HG03354 (cell line): ENCODE results near the gene MIDN.

Experiments
- ATAC-seq: cut with Tn5 transposase; IDR thresholded peaks from one replicate; pipeline ENCODE4 v1.9.1; 2021; ENCODE audit warnings: mild to moderate bottlenecking; ENCODE audit not compliant: unreplicated experiment, poor library complexity, severe bottlenecking

The MIDN gene

DNA sequence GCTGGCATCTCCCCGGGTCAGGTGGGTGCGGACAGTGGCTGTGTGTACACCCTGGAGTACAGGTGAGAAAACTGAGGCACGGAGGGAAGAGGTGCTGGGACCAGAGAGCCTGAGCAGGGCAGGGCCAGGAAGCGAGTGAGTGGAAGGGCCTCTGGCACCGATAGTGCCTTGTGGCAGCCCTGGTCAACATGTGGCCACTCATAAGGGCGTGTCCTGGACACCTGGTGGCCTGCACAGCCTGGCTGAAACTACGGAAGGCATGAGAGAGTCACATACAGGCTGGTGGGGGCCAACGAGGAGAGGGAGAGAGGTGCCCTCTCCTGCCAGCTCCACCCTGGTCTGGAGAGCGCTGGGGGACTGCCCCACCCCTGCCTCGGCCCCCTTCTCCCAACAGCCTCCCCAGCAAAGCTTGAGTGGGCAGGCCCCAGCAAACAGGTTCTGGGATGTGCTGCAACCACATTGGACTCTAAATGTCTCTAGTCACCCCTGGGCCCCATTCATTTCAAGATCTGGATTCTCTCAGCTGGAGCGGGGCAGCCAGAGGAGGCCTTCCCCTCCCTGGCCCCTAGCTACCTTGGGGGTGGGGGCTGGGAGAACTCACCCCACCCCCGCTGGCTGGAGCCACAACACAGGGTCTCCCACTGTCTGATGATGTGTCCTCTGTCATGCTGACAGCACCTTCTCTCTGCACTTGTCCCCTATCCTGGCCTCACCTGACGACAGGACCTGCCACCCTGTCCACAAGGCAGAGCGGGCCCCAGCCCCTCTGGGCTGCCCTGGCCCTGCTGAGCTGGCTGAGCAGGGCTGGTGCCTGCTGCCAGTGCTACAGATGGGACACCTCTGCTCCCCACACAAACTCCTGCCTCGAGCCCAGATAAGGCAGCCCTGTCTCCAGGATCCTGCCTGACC lies 16.4 kb upstream of the MIDN start:
- no peak for ATAC-seq

DNA sequence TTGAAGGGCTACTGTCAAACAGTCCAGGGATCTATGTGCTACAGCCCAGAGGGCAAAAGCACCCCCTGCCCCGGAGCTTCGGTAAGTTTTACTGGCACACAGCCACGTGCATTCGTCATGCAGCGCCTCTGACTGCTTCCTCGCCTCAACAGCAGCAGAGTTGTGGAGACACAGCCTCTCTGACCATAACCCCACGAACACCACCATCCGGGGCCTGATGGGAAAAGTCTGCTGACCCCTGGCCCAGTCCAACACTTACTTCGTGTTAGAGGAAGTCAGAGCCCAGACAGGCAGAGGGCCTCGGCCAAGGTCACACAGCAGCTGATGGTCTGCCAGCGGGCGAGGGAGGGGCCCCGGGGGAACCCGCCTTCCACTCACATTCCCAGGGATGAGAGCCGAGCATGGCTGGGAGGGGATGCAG lies 15.7 kb upstream of the MIDN start:
- no peak for ATAC-seq

DNA sequence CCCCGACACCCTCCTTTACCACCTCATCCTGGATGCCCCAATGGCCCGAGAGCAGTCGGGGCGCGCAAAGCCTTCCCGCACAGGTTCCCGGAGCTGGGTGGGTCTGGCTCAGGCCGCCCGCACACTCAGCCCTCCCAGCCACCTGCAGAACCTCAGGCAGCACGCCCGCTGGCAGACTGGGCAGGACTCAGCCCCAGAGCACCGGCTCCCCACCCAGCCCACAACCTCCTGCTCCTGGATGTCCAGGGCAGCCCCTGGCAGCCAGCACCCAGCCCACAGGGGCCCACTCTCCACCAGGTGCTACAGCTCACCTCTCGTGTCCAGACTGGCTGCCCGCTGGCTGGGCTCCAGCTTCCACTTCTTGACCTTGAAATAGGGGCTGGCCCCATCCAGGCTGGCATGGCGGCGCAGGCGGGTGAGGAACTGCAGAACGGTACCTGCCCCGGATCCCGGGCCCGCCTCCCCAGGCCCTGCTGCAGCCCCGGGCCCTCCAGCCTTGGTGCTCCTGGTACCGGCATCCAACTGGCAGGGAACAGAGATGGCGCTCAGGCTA lies 15.2 kb upstream of the MIDN start:
- no peak for ATAC-seq

DNA sequence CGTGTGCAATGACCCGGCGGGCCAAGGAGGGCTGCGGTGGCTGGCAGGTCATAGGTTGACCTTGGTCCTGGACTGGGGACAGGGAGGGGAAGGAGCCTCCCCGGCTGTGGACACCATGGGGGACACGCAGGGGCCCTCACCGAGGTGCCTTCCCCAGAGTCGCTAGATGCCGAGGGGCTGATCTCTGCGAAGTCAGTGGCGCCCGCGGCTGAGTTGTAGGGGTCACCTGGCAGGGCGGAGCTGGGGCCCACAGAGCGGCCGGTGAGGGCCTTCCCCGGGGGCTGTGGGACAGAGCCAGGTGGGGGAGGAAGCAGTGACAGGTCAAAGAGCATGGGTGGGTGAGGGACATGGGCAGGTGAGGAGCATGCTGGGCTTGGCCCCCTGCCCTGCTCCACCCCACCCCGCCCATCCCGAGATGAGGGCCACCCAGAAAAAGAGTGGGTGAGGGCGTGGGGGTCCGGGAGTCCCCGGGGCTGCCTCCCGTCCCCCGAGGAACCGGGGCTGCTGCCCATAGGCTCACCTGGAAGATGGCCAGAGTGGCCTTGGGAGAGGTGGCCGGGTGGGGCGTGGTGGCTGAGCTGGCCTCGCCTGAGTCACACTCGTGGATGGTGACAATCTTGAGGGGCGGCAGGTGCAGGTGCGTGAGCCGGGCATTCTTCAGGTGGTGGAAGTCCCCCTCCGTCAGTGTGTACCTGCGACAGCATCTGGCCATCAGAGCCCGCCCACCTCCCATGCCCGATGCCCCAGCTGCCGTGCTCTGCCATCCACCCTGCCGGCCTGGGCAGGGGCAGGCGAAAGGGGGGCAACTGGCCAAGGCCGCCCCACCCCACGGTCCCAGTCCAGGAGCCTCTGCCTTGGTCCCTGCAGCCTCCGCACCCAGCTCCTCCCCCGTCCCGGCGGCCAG lies 14.1 kb upstream of the MIDN start:
- no peak for ATAC-seq

DNA sequence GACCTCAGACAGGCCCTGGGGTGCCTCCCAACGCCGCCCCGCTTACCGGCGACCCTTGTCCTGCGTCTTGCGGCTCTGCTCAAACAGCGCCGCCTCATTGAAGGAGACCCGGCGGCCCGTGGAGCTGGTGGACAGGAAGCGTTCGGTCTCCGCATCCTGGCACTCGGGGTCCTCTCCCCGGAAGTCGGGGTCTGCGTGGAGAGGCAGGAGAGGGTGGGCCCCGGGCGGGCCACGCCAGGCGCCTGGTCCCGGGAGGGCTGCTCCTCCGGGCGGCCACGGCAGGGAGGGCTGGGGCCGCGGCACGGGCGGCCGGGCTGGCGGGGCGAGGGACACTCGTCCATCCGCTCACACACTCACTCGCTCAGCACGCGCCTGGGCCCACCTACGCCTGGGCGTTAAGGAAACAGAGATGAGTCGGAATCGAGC lies 13.4 kb upstream of the MIDN start:
- ATAC-seq, result no peak

- no peak for ATAC-seq
Observed at GRCh38 chr19:1235625-1236538, 12.5 kb upstream of the MIDN start.

GRCh38 chr19:1236576-1236975 lies 11.8 kb upstream of the MIDN start:
- ATAC-seq, result no peak

DNA sequence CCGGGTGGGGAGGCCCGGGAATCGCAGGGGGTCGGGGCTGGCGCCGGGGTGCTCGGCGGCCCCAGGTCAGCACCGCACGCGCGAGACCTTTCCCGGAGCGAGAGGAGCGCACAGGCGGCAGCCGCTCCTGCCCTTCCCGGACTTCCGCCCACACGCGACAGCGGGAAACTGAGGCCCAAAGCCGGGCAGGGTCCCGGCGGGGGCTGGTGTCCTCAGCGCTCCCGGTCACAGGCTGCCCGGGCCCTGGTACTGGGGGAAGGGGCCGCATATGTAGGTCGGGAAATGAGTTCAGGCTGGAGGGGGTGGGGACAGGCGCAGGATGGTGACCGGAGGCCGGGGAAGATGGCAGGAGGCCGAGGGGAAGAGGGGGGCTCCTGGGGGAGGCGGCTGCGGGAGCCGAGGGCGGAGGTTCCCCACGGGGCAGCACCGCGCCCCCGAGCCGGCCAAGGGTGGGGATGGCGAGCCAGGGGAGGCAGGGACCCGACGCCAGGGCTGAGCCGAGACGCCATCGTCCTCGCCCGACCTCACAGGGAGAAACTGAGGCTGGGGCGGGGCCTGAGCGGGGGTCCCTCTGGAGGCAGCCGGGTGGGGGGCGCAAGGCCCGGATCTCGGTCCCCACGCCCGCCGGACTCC lies 11.2 kb upstream of the MIDN start:
- no peak for ATAC-seq

- ATAC-seq, result no peak
Observed at GRCh38 chr19:1237754-1238368, 10.5 kb upstream of the MIDN start, which contains the start of gene CBARP. TSS of gene CBARP (minus strand) at chr19:1238005. CDS start at chr19:1236100, 1,905 bp downstream.

DNA sequence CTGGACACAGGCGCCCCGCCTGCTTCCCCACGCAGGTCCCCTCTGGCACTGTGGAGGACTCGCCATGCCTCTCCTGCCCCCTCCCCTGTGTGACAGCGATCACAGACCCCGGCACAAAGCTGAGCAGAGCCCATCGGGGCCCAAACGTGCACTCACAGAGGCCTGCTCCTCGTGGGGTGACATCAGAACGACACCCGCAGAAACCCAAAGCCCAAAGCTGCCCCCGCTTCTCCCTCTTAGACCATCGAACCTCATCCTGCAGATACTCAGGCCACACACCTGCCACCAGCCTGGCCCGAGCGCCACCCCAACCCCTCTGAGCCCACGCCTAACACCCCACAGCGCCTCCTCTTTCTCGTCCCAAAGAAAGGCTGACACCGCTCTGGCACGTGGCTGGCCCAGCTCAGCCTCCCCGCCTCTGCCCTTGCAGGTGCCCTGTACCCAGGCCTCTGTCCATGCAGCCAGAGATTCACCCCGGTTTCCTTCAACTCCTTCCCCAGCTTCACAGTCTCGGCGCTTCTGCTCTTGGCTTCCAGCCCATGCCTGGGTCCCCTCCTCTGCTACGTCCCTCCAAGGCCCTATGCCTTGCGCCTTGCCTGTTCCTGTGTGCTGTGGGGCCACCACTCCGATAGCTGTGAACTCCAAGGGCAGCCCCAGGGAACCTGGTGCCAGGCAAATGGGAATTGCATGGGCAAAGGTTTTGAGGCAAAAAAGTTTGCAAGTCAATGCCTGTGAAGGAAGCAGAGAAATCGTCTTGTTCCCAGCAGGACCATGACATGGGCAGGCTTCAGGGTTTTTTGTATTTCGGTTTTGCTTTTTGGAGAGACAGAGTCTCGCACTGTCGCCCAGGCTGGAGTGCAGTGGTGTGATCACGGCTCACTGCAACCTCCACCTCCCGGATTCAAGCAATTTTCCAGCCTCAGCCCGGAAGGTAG lies 9.7 kb upstream of the MIDN start:
- no peak for ATAC-seq

GRCh38 chr19:1239420-1239795 lies 9.0 kb upstream of the MIDN start:
- ATAC-seq, result no peak

DNA sequence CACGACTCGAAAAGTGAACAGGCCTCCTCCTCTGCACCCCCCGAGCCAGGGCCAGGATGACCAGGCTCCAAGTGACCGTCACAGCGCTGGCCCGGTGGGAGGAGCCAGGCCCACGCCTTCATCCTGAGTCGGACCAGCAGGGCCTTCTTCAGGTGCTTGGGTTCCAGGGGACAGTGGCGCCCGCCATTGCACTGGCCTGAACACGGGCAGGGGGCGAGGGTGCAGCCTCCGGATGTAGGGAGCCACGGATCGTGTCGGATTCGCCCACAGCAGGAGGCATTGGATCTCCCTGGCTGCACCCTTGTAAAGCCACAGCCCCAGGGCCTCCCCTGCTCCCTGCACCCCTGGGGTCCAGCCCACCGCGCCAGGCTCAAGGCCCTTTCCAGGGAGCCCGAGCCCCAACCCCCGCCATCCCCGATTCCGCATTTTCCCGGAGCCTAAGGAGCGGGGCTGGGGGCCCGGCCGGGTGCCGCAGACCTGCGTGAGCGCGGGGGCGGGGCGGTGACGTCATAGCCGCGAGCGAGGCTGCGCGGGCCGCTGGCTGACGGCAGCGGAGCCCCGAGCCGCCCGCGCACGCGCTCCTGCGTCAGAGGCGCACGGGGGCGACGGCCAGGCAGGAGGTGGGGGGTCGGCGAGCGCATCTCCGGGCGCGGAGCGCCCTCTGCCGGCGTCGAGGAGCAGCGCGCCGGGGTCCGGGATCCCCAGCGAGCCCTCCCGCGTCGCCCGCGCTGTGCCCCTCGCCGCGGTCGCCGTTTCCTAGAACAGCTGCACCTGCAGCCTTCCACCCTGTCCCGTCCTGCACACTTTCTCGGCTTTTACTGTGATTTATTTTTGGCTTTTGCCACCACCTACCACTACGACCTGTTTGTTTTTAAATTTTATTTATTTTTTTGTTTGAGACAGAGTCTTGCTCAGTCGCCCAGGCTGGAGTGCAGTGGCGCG lies 8.3 kb upstream of the MIDN start:
- peak; percentile 40 for ATAC-seq

- ATAC-seq, result no peak
Observed at GRCh38 chr19:1240925-1241324, 7.5 kb upstream of the MIDN start.

DNA sequence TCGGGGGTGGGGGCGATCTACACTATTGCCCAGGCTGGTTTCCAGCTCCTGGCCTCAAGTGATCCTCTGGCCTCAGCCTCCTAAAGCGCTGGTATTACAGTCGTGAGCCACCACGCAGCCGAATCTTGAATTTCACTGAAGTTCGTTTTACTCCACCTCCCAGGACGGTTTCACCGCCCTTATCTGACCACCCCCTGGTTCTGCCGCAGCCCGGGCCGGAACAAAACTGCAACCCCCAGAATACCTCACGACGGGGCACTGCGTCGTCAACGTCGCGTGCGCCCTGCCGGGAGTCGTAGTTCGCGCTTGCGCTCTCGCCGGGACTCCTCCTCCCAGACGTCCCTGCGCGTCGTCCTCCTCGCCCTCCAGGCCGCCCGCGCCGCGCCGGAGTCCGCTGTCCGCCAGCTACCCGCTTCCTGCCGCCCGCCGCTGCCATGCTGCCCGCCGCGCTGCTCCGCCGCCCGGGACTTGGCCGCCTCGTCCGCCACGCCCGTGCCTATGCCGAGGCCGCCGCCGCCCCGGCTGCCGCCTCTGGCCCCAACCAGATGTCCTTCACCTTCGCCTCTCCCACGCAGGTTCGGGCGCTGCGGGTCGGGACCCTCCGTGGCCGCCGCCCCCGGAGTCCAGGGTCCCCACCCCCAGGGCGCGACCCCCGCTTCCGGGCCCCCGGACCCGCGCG lies 6.8 kb upstream of the MIDN start, which contains the start of gene ATP5F1D:
ATP5F1D (plus strand) TSS at position 335 of the 679 bp plus-strand sequence; CDS start at position 435, 100 bp downstream.
- peak; percentile 53 for ATAC-seq

- no peak for ATAC-seq
Observed at GRCh38 chr19:1243768-1244692, 4.4 kb upstream of the MIDN start.
